ENCODE results near the gene TCERG1L.

Gene TCERG1L

DNA sequence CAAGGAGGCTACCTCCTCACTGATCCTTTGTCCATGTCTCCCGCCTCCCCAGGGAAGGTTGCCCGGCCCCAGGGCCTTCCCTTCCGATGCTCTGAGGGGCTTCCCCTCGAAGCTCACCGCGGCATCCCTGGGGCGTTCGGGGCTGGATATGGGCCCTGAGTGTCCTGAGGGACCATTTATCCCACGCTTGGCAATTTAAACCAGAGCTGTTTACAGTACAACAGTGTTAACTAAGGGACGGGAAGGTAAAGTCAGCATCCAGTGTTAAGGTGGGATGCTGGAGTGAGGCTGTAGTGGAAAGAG, 92.0 kb downstream of the TCERG1L start:
- Histone ChIP-seq H3K4me1 (ENCODE audit: low read depth, poor library complexity, severe bottlenecking) (no peaks in the 10 kb centered on the region), H3K27ac (no peak overlapping the region), H3K4me3 (IDR thresholded peaks at IDR 0.05; ENCODE audit: insufficient read depth, low read depth, low read length) (no peak overlapping the region), H3K79me2 (ENCODE audit: insufficient read depth, low read depth) (no peaks in the 10 kb centered on the region), H3K9ac (no peak overlapping the region), H4K20me1 (ENCODE audit: insufficient read depth) (no peaks in the 10 kb centered on the region), H3K27me3 (ENCODE audit: insufficient read depth, low read depth) (no peaks in the 10 kb centered on the region), H3K36me3 (ENCODE audit: insufficient read depth) (no peaks in the 10 kb centered on the region), H2AFZ (ENCODE audit: low read depth) (no peak overlapping the region), H3K4me2 (no peak overlapping the region)
- TF ChIP-seq, protein P1, sequence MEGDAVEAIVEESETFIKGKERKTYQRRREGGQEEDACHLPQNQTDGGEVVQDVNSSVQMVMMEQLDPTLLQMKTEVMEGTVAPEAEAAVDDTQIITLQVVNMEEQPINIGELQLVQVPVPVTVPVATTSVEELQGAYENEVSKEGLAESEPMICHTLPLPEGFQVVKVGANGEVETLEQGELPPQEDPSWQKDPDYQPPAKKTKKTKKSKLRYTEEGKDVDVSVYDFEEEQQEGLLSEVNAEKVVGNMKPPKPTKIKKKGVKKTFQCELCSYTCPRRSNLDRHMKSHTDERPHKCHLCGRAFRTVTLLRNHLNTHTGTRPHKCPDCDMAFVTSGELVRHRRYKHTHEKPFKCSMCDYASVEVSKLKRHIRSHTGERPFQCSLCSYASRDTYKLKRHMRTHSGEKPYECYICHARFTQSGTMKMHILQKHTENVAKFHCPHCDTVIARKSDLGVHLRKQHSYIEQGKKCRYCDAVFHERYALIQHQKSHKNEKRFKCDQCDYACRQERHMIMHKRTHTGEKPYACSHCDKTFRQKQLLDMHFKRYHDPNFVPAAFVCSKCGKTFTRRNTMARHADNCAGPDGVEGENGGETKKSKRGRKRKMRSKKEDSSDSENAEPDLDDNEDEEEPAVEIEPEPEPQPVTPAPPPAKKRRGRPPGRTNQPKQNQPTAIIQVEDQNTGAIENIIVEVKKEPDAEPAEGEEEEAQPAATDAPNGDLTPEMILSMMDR (conservative IDR thresholded peaks at IDR 0.05; ENCODE audit: low read depth, low read length) = no peak

DNA sequence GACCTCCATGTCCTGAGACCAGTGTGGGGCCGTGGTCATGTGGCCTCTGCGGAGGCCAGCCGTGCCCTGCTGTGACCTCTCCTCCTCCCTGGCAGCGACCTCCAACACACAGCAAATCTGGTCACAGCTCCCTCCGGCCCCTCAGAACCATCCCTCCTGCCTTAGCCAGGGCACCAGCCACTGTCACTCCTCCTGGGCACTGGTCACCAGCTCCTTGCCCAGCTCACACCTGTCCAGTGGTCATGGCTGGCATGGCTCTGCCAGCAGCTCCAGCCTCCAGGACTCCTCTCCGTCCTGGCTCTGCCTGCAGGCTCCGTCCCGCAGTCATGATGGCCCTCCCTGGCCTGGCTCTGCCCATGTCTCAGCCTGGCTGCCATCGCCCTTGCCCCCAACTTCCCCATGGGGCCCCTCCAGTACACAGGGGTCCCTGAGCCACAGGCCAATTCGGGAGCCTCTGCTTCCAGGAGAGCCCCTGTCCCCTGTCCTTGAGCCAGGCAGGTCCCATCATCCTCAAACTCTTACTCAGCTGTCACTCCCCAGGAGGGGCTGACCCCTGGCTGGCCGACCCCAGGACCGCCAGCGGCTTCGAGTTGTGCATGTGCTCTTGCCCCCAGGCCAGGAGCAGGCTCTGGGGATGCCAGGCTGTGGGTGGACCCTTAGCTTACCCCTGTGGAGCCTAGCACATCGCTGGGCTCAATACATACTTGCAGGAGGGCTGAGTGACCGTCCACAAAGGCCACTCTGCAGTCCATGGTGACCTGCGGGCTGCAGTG, 92.5 kb downstream of the TCERG1L start:
- H3K36me3 ChIP-seq (ENCODE audit: insufficient read depth) = no peaks in the 10 kb centered on the region
- H3K9ac ChIP-seq = no peak overlapping the region
- H3K79me2 ChIP-seq (ENCODE audit: insufficient read depth, low read depth) = no peaks in the 10 kb centered on the region
- no peaks in the 10 kb centered on the region for H4K20me1 ChIP-seq (ENCODE audit: insufficient read depth)
- no peak overlapping the region for H3K27ac ChIP-seq
- H3K27me3 ChIP-seq (ENCODE audit: insufficient read depth, low read depth) = no peaks in the 10 kb centered on the region
- TF ChIP-seq, protein P1 (conservative IDR thresholded peaks at IDR 0.05; ENCODE audit: low read depth, low read length) = no peak
- H3K4me2 ChIP-seq = no peak overlapping the region
- no peaks in the 10 kb centered on the region for H3K4me1 ChIP-seq (ENCODE audit: low read depth, poor library complexity, severe bottlenecking)
- no peak overlapping the region for H2AFZ ChIP-seq (ENCODE audit: low read depth)
- H3K4me3 ChIP-seq (IDR thresholded peaks at IDR 0.05; ENCODE audit: insufficient read depth, low read depth, low read length) = no peak overlapping the region

DNA sequence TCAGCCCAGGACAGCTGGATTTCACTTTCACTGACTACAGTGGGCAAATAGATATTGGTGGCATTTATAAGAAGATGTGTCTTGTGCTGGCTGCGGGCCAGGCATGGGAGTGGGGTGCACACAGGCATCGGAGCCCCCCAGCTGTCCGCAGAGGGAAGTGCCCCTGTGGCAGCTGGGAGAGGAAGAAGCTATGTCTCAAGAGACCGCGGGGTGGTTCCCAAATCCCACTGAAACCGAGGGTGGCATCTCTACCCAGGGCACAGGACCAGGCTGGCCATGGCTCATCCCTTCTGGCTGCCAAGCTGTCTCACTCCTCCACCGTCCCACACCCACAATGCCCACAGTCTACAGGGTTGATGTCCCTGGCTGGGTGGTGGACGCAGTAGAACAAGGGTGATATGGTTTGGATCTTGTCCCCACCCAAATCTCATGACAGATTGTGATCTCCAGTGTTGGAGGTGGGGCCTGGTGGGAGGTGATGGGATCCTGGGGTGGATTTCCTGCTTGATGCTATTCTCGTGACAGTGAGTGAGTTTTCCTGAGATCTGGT, 94.8 kb downstream of the TCERG1L start:
- TF ChIP-seq, protein P1 (conservative IDR thresholded peaks at IDR 0.05; ENCODE audit: low read depth, low read length) = no peak
- H3K27me3 ChIP-seq (ENCODE audit: insufficient read depth, low read depth) = no peaks in the 10 kb centered on the region
- H3K9ac ChIP-seq = no peak overlapping the region
- no peaks in the 10 kb centered on the region for H4K20me1 ChIP-seq (ENCODE audit: insufficient read depth)
- H3K4me3 ChIP-seq (IDR thresholded peaks at IDR 0.05; ENCODE audit: insufficient read depth, low read depth, low read length) = no peak overlapping the region
- no peaks in the 10 kb centered on the region for H3K79me2 ChIP-seq (ENCODE audit: insufficient read depth, low read depth)
- no peak overlapping the region for H3K27ac ChIP-seq
- H3K4me1 ChIP-seq (ENCODE audit: low read depth, poor library complexity, severe bottlenecking) = no peaks in the 10 kb centered on the region
- H3K4me2 ChIP-seq = no peak overlapping the region
- no peaks in the 10 kb centered on the region for H3K36me3 ChIP-seq (ENCODE audit: insufficient read depth)
- no peak overlapping the region for H2AFZ ChIP-seq (ENCODE audit: low read depth)

DNA sequence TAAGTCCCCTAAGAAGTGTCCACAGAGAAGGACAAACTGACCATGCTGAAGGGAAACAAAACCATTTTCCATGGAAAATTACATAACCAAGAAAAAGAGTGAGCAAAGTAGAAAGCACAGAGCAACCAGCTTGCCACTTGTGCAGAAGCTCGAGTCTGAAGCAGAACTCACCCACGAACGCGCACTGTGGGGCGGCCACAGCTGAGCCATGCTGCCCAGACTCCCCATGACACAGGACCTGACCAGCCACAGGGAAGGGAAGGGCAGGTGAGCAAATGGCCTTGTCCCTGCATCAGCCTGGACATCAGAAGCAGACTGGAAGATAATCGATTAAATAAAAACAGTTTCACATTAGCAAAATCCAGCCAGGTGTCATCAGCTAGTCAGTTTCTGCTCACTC, 95.7 kb downstream of the TCERG1L start:
- Histone ChIP-seq H3K27me3 (ENCODE audit: insufficient read depth, low read depth) (no peaks in the 10 kb centered on the region), H3K36me3 (ENCODE audit: insufficient read depth) (no peaks in the 10 kb centered on the region), H3K4me3 (IDR thresholded peaks at IDR 0.05; ENCODE audit: insufficient read depth, low read depth, low read length) (no peak overlapping the region), H3K9ac (no peak overlapping the region), H3K27ac (no peak overlapping the region), H3K4me2 (no peak overlapping the region), H3K4me1 (ENCODE audit: low read depth, poor library complexity, severe bottlenecking) (no peaks in the 10 kb centered on the region), H2AFZ (ENCODE audit: low read depth) (no peak overlapping the region), H3K79me2 (ENCODE audit: insufficient read depth, low read depth) (no peaks in the 10 kb centered on the region), H4K20me1 (ENCODE audit: insufficient read depth) (no peaks in the 10 kb centered on the region)
- TF ChIP-seq, protein P1 (conservative IDR thresholded peaks at IDR 0.05; ENCODE audit: low read depth, low read length) = no peak

All from KMS-11 (cell line).